Testis (tissue), 2 donors: Measurements from ENCODE around the gene ABTB2.

Source experiments
- CTCF ChIP-seq, 3 experiments: fragments of 450-650 bp in 2 of 3; fragments of 200-600 bp in 1 of 3; sonication (generic) in 1 of 3; IDR thresholded peaks; one replicate each; pipeline ENCODE4 v1.5.1; 2016 to 2019; ENCODE audit warnings: antibody characterized with exemption in 3 of 3, mild to moderate bottlenecking in 2 of 3, moderate library complexity in 1 of 3
- POLR2A ChIP-seq: fragments of 450-650 bp; IDR thresholded peaks from one replicate; pipeline ENCODE4 v1.6.1; 2017; ENCODE audit warnings: antibody characterized with exemption, mild to moderate bottlenecking, moderate library complexity

DNA sequence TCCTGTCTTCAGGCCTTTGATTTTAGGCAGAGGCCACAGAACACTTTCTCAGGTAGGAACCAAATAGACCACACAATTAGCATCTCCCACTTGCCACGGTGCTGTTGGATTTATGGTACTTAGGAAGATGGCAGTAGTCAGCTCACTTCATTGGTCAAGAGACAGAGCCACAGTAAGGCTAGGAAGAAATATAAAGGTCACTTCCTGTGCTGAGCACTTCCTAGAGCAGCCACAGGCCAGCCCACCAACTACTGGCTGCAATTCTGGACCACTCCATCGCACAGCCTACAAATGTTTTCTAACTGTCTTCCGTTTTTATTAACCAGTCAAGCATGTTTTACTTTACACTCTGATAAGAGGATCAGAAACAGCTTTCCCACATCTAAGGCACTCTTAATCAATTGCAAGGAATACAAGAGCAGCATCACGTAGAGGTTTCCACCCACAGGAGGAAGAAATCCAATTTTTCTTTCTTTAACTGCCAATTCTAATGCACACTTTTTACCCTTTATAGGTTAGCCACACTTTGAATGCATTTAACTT, 54.7 kb downstream of the ABTB2 start:
- TF ChIP-seq CTCF (IDR thresholded peaks at IDR 0.05) (no peak), POLR2A (no peak)
